Mesendoderm (in vitro differentiated cells): ENCODE data around the gene GBX2.

Experiments
- DNase-seq: peaks from one replicate; pipeline ENCODE4 v3.0.0; 2013
- H2AK5ac ChIP-seq: 2 replicates; pipeline ENCODE4 v1.6.1; 2013; ENCODE audit warnings: low read length, inconsistent platforms
- H2BK120ac ChIP-seq: 2 replicates; pipeline ENCODE4 v1.6.1; 2013; ENCODE audit warnings: low read depth, mild to moderate bottlenecking, low read length, moderate library complexity, mixed read lengths
- H2BK15ac ChIP-seq: replicated peaks from 2 replicates; pipeline ENCODE4 v1.6.1; 2013; ENCODE audit warnings: low read depth, mild to moderate bottlenecking, moderate library complexity
- H2BK5ac ChIP-seq: 2 replicates; pipeline ENCODE4 v1.6.1; 2013; ENCODE audit warnings: low read length, inconsistent platforms
- H3K18ac ChIP-seq: 2 replicates; pipeline ENCODE4 v1.6.1; 2013; ENCODE audit warnings: mild to moderate bottlenecking, low read length, mixed read lengths
- H3K23ac ChIP-seq: one replicate; pipeline ENCODE4 v1.6.1; 2013; ENCODE audit warnings: low read length
- H3K27ac ChIP-seq: 2 replicates; pipeline ENCODE4 v1.5.1; 2013; ENCODE audit warnings: low read depth, mild to moderate bottlenecking, inconsistent platforms, low read length, moderate library complexity
- H3K27me3 ChIP-seq: 2 replicates; pipeline ENCODE4 v1.6.1; 2013; ENCODE audit warnings: low read length, control low read depth, mild to moderate bottlenecking, inconsistent platforms; ENCODE audit not compliant: insufficient read depth, poor library complexity
- H3K36me3 ChIP-seq: 2 replicates; pipeline ENCODE4 v1.6.1; 2013; ENCODE audit warnings: low read length, inconsistent platforms; ENCODE audit not compliant: control insufficient read depth, insufficient read depth
- H3K4ac ChIP-seq: one replicate; pipeline ENCODE4 v1.6.1; 2013; ENCODE audit warnings: low read depth, mild to moderate bottlenecking, low read length, moderate library complexity
- H3K4me1 ChIP-seq: 2 replicates; pipeline ENCODE4 v1.6.1; 2013; ENCODE audit warnings: low read depth, low read length, inconsistent platforms; ENCODE audit not compliant: control insufficient read depth
- H3K4me2 ChIP-seq: 2 replicates; pipeline ENCODE4 v1.6.1; 2013; ENCODE audit warnings: low read length
- H3K4me3 ChIP-seq: 2 replicates; pipeline ENCODE4 v1.5.1; 2013; ENCODE audit warnings: mild to moderate bottlenecking, low read length
- H3K56ac ChIP-seq: one replicate; pipeline ENCODE4 v1.6.1; 2013; ENCODE audit warnings: low read length
- H3K79me1 ChIP-seq: 2 replicates; pipeline ENCODE4 v1.6.1; 2013; ENCODE audit warnings: low read length, inconsistent platforms
- H3K79me2 ChIP-seq: 2 replicates; pipeline ENCODE4 v1.6.1; 2013; ENCODE audit warnings: mild to moderate bottlenecking, low read length; ENCODE audit not compliant: control insufficient read depth, insufficient read depth
- H3K9ac ChIP-seq: 2 replicates; pipeline ENCODE4 v1.6.1; 2013; ENCODE audit warnings: low read length, inconsistent platforms
- H4K5ac ChIP-seq: one replicate; pipeline ENCODE4 v1.6.1; 2013; ENCODE audit warnings: low read length
- H4K8ac ChIP-seq: one replicate; pipeline ENCODE4 v1.6.1; 2013; ENCODE audit warnings: low read depth, mild to moderate bottlenecking, control low read depth, low read length, moderate library complexity
- WGBS: extraction: QIAGEN DNeasy Blood & Tissue Kit; methylation state at CpG from one replicate; pipeline ENCODE4 v1.1.7; 2013; ENCODE audit warnings: low lambda C conversion rate, missing lambda C conversion rate; ENCODE audit not compliant: insufficient coverage; ENCODE audit errors: extremely low coverage; 5-methylcytosine and 5-hydroxymethylcytosine counted together

The GBX2 gene

GRCh38 chr2:236180831-236181453 is 12.8 kb upstream of the GBX2 start:
- Histone ChIP-seq H3K4me1 (no peaks in the 10 kb centered on the region), H3K27ac (no peak overlapping the region), H3K23ac (no peak overlapping the region), H3K18ac (no peak overlapping the region), H3K56ac (no peak overlapping the region), H3K36me3 (no peaks in the 10 kb centered on the region), H2AK5ac (no peak overlapping the region), H3K9ac (no peak overlapping the region), H4K8ac (no peak overlapping the region), H2BK5ac (no peak overlapping the region), H3K4me2 (no peak overlapping the region), H3K27me3 (peaks cover 12% of the 10 kb centered on the region), H4K5ac (no peak overlapping the region), H2BK120ac (no peak overlapping the region), H3K79me2 (no peaks in the 10 kb centered on the region), H3K4me3 (no peak overlapping the region), H3K79me1 (no peaks in the 10 kb centered on the region), H2BK15ac (no peak overlapping the region), H3K4ac (no peak overlapping the region)
- DNase-seq = peak; percentile 84
- WGBS = no CpG with 5 or more reads among the region's 9 CpGs

- H3K4me3 ChIP-seq = no peak overlapping the region
- H3K4me2 ChIP-seq = no peak overlapping the region
- H3K56ac ChIP-seq = no peak overlapping the region
- WGBS = no CpG with 5 or more reads among the region's 12 CpGs
- no peak overlapping the region for H2BK5ac ChIP-seq
- no peaks in the 10 kb centered on the region for H3K79me2 ChIP-seq
- no peak overlapping the region for H2BK120ac ChIP-seq
- H3K18ac ChIP-seq = no peak overlapping the region
- H3K4me1 ChIP-seq = no peaks in the 10 kb centered on the region
- H2BK15ac ChIP-seq = no peak overlapping the region
- H3K9ac ChIP-seq = no peak overlapping the region
- H3K23ac ChIP-seq = no peak overlapping the region
- H3K36me3 ChIP-seq = no peaks in the 10 kb centered on the region
- H4K5ac ChIP-seq = no peak overlapping the region
- H3K27ac ChIP-seq = no peak overlapping the region
- peak; percentile 70 for DNase-seq
- no peak overlapping the region for H4K8ac ChIP-seq
- H3K27me3 ChIP-seq = peaks cover 16% of the 10 kb centered on the region
- no peak overlapping the region for H2AK5ac ChIP-seq
- H3K4ac ChIP-seq = no peak overlapping the region
- H3K79me1 ChIP-seq = no peaks in the 10 kb centered on the region
These were observed 12.1 kb upstream of the GBX2 start for GRCh38 chr2:236180076-236180816.

- Histone ChIP-seq H3K4me3 (no peak overlapping the region), H3K79me1 (no peaks in the 10 kb centered on the region)
These were observed 11.3 kb upstream of the GBX2 start for GRCh38 chr2:236179236-236180075.

DNA sequence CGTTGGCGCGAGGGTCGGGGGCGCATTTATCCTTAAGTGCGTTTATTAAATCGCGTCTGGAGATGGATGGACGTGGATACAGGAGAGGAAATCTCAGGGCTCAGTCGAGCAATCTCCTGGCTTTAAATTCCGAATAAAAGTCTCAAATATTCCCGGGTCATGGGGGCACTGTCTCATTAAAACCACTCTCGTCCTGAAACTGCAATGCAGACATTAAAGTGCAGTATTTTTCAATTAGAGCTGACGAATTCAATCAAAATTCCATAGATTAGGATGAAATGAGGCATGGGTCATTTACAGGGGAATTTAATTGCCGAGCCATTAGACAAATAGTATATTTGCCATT is 10.7 kb upstream of the GBX2 start:
- Histone ChIP-seq H2BK120ac (no peak overlapping the region), H3K4me2 (no peak overlapping the region), H3K9ac (peak overlapping the region; percentile 13), H3K79me1 (no peaks in the 10 kb centered on the region), H3K18ac (no peak overlapping the region), H3K79me2 (no peaks in the 10 kb centered on the region), H3K36me3 (no peaks in the 10 kb centered on the region), H4K5ac (no peak overlapping the region), H3K4me3 (no peak overlapping the region), H2AK5ac (no peak overlapping the region), H3K4me1 (peaks cover 2% of the 10 kb centered on the region), H3K27ac (no peak overlapping the region), H3K27me3 (peaks cover 29% of the 10 kb centered on the region), H3K4ac (no peak overlapping the region), H2BK15ac (no peak overlapping the region), H3K23ac (no peak overlapping the region), H4K8ac (no peak overlapping the region), H3K56ac (no peak overlapping the region), H2BK5ac (no peak overlapping the region)
- WGBS = no CpG with 5 or more reads among the region's 15 CpGs
- no peak for DNase-seq

More at GRCh38 chr2:236179236-236180075, 11.3 kb upstream of the GBX2 start:
- H3K23ac ChIP-seq = no peak overlapping the region
- H3K4me1 ChIP-seq = peaks cover 2% of the 10 kb centered on the region
- peak overlapping the region; percentile 6 for H3K4ac ChIP-seq
- peaks cover 23% of the 10 kb centered on the region for H3K27me3 ChIP-seq
- peak overlapping the region; percentile 71 for H3K18ac ChIP-seq
- H2BK5ac ChIP-seq = no peak overlapping the region
- DNase-seq = peak; percentile 64
- no CpG with 5 or more reads among the region's 59 CpGs for WGBS
- no peaks in the 10 kb centered on the region for H3K36me3 ChIP-seq
- H2BK120ac ChIP-seq = no peak overlapping the region
- no peak overlapping the region for H4K8ac ChIP-seq
- H2AK5ac ChIP-seq = no peak overlapping the region
- peak overlapping the region; percentile 34 for H3K56ac ChIP-seq
- H2BK15ac ChIP-seq = no peak overlapping the region
- no peak overlapping the region for H3K27ac ChIP-seq
- H3K4me2 ChIP-seq = no peak overlapping the region
- H4K5ac ChIP-seq = no peak overlapping the region
- no peak overlapping the region for H3K9ac ChIP-seq
- H3K79me2 ChIP-seq = no peaks in the 10 kb centered on the region

DNA sequence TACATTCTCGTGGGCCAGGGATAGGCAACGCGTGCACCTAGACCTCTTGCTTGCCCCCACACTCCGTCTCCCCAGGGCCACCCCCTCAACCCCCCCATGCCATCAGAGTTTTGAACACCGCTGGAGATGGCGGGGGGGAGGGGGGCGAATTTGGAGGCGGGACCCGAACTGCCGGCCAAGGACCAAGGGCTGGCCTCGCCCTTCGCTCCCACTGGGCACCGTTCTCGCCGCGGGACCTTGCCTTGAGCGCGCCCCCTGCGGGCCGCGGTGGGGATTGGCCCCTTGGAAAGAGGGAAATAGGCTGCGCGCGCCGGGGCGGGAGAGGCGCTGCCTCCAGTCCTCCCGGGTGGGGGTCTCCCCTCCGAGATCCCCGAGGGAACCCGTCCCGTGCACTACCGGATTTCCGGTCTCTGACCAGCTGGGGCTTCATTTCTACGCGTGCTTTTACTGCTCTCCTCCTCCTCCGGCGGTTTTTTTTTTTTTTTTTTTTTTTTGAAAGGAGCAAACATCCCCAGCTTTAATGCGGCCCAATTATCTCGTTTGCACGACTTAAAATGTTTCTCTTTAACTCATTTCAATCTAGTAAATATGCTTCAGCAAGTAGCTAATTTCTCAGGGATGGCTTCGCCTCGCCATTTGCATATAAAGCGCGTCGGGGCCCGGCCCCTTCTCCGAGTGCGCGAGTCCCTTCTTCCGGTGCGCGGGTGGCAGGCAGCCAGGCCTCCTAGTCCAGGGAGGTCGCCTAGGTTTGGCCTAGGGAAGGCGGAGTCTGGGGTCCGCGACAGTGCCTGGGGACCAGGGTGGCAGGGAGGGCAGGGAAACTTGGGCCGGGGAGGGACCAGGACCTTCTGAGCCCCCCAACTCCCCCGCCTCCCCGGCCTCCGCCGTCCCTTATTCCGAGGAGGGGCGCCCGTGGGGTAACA is 10.0 kb upstream of the GBX2 start:
- no peaks in the 10 kb centered on the region for H3K36me3 ChIP-seq
- no peak overlapping the region for H4K8ac ChIP-seq
- H3K4ac ChIP-seq = no peak overlapping the region
- no peak overlapping the region for H2AK5ac ChIP-seq
- H3K79me2 ChIP-seq = no peaks in the 10 kb centered on the region
- WGBS = no CpG with 5 or more reads among the region's 65 CpGs
- no peak overlapping the region for H3K18ac ChIP-seq
- H2BK15ac ChIP-seq = no peak overlapping the region
- peaks cover 35% of the 10 kb centered on the region for H3K27me3 ChIP-seq
- peak overlapping the region; percentile 39 for H3K9ac ChIP-seq
- peak; percentile 84 for DNase-seq
- H3K4me3 ChIP-seq = no peak overlapping the region
- peak overlapping the region; percentile 65 for H3K56ac ChIP-seq
- H3K4me2 ChIP-seq = peak overlapping the region; percentile 58
- no peaks in the 10 kb centered on the region for H3K79me1 ChIP-seq
- H3K27ac ChIP-seq = no peak overlapping the region
- no peak overlapping the region for H2BK5ac ChIP-seq
- H3K23ac ChIP-seq = no peak overlapping the region
- no peak overlapping the region for H4K5ac ChIP-seq
- H2BK120ac ChIP-seq = no peak overlapping the region
- peaks cover 2% of the 10 kb centered on the region for H3K4me1 ChIP-seq
